A549 (cell line): ENCODE data around the gene MYO18A. TPM values are rescaled to one million over a fixed set of nuclear protein-coding genes. Genes with fewer than 3 reads are reported as not detected.

Experiments
- ATAC-seq, 2 experiments: fragments of 200-7000 bp in 1 of 2; fragments of >200 bp in 1 of 2; cut with Nextera tagmentation in 1 of 2; cut with Tn5 transposase in 1 of 2; 3 replicates each; pipeline versions ENCODE4 v1.8.0 to v1.9.1; 2018 to 2020; ENCODE audit warnings: mild to moderate bottlenecking in 1 of 2, moderate library complexity in 1 of 2
- CTCF ChIA-PET: fragments of 300-600 bp; sonication (Branson Sonifier 250); formaldehyde crosslinking; extraction: SDS; loops from one replicate; lab custom pipeline; 2021; ENCODE audit warnings: antibody characterized with exemption, inconsistent platforms; lab: Yijun Ruan, JAX
- POLR2A ChIA-PET: fragments of 350-600 bp; formaldehyde crosslinking; extraction: SDS; loops from one replicate; lab custom pipeline; 2021; ENCODE audit warnings: antibody characterized with exemption, inconsistent platforms; lab: Yijun Ruan, JAX
- DNase-seq, 2 experiments: peaks; one replicate each; pipeline versions ENCODE4 v3.0.0 to v3.0.0-alpha.2; 2011 to 2016; ENCODE audit warnings: low read depth in 1 of 2, low spot score in 1 of 2
- FAIRE-seq: peaks from 2 replicates; lab custom pipeline; 2011; peaks lifted over from hg19 to GRCh38; lab: Jason Lieb, UNC
- H3K27ac ChIP-seq, 2 experiments: fragments of >200 bp; sonication (Bioruptor Twin); formaldehyde crosslinking; 3 replicates each; pipeline ENCODE4 v1.5.1; 2016 to 2017
- H3K4me1 ChIP-seq: fragments of >200 bp; sonication (Bioruptor Twin); formaldehyde crosslinking; 3 replicates; pipeline ENCODE4 v1.6.1; 2016
- H3K4me2 ChIP-seq: fragments of >200 bp; sonication (Bioruptor Twin); formaldehyde crosslinking; 3 replicates; pipeline ENCODE4 v1.6.1; 2016
- H3K4me3 ChIP-seq: fragments of >200 bp; sonication (Bioruptor Twin); formaldehyde crosslinking; 3 replicates; pipeline ENCODE4 v1.5.1; 2016
- H3K9me3 ChIP-seq: fragments of >200 bp; sonication (Bioruptor Twin); formaldehyde crosslinking; 3 replicates; pipeline ENCODE4 v1.6.1; 2016
- BCL3 ChIP-seq: fragments of >200 bp; sonication (Bioruptor Twin); formaldehyde crosslinking; IDR thresholded peaks from 3 replicates; pipeline ENCODE4 v1.6.1; 2016
- BHLHE40 ChIP-seq: IDR thresholded peaks from 2 replicates; pipeline ENCODE4 v1.6.1; 2012; ENCODE audit warnings: low read depth, low read length, inconsistent platforms
- CBX8 ChIP-seq: fragments of 200-600 bp; sonication (generic); IDR thresholded peaks from 2 replicates; pipeline ENCODE4 v1.6.1; 2016
- CEBPB ChIP-seq, 2 experiments: fragments of >200 bp in 1 of 2; sonication (Bioruptor Twin) in 1 of 2; formaldehyde crosslinking in 1 of 2; IDR thresholded peaks; 2 replicates each; pipeline ENCODE4 v1.6.1; 2012 to 2016
- CHD2 ChIP-seq: fragments of 150-350 bp; IDR thresholded peaks from 2 replicates; pipeline ENCODE4 v1.6.1; 2014; ENCODE audit warnings: low read length; ENCODE audit not compliant: partially characterized antibody
- CHD4 ChIP-seq: fragments of 200-600 bp; sonication (generic); IDR thresholded peaks from 2 replicates; pipeline ENCODE4 v1.6.1; 2016; ENCODE audit warnings: antibody characterized with exemption, mild to moderate bottlenecking, borderline replicate concordance
- CTCF ChIP-seq: fragments of >200 bp; sonication (Bioruptor Twin); formaldehyde crosslinking; IDR thresholded peaks from 3 replicates; pipeline ENCODE4 v1.5.1; 2016
- EHMT2 ChIP-seq: fragments of 200-600 bp; sonication (generic); IDR thresholded peaks from 2 replicates; pipeline ENCODE4 v1.6.1; 2016; ENCODE audit warnings: antibody characterized with exemption, low read depth, mild to moderate bottlenecking, moderate library complexity
- ELK1 ChIP-seq: fragments of 150-350 bp; IDR thresholded peaks from 2 replicates; pipeline ENCODE4 v1.6.1; 2014; ENCODE audit warnings: low read depth, mild to moderate bottlenecking, low read length
- FOSL2 ChIP-seq, 2 experiments: fragments of 450-650 bp in 1 of 2; fragments of >200 bp in 1 of 2; sonication (Bioruptor Twin) in 1 of 2; formaldehyde crosslinking; IDR thresholded peaks; 2 replicates each; pipeline versions ENCODE4 v1.5.0 to v1.6.1; 2016 to 2020; ENCODE audit warnings: mild to moderate bottlenecking in 1 of 2, moderate library complexity in 1 of 2
- FOXS1 ChIP-seq: fragments of 250-450 bp; sonication (Bioruptor Pico); IDR thresholded peaks from 2 replicates; pipeline ENCODE4 v1.5.0; 2020; ENCODE audit warnings: mild to moderate bottlenecking, moderate library complexity
- GATA3 ChIP-seq: IDR thresholded peaks from 2 replicates; pipeline ENCODE4 v1.6.1; 2012; ENCODE audit warnings: borderline replicate concordance
- HDAC2 ChIP-seq: fragments of 200-600 bp; sonication (generic); IDR thresholded peaks from 2 replicates; pipeline ENCODE4 v1.6.1; 2016
- HES2 ChIP-seq: fragments of >200 bp; sonication (Bioruptor Twin); formaldehyde crosslinking; IDR thresholded peaks from 2 replicates; pipeline ENCODE4 v1.6.1; 2016
- HEYL ChIP-seq: fragments of 250-450 bp; sonication (Bioruptor Pico); IDR thresholded peaks from 2 replicates; pipeline ENCODE4 v1.8.0; 2021; ENCODE audit warnings: mild to moderate bottlenecking, moderate library complexity
- HOXA7 ChIP-seq: fragments of 250-450 bp; sonication (Bioruptor Pico); IDR thresholded peaks from 2 replicates; pipeline ENCODE4 v1.5.0; 2020; ENCODE audit warnings: mild to moderate bottlenecking, moderate library complexity
- JUN ChIP-seq, 2 experiments: fragments of >200 bp; sonication (Bioruptor Twin); formaldehyde crosslinking; IDR thresholded peaks; 2 replicates in 1 of 2; 3 replicates in 1 of 2; pipeline ENCODE4 v1.6.1; 2016 to 2017
- MAFK ChIP-seq: fragments of 450-650 bp; IDR thresholded peaks from 2 replicates; pipeline ENCODE4 v1.6.1; 2014; ENCODE audit not compliant: partially characterized antibody
- NPAS2 ChIP-seq: fragments of 250-450 bp; sonication (Bioruptor Pico); IDR thresholded peaks from 2 replicates; pipeline ENCODE4 v1.8.0; 2022; ENCODE audit warnings: mild to moderate bottlenecking, moderate library complexity, borderline replicate concordance
- POLR2AphosphoS2 ChIP-seq: conservative IDR thresholded peaks from 2 replicates; pipeline ENCODE4 v1.6.1; 2012; ENCODE audit warnings: low read length, improper control_type of control experiment, inconsistent platforms
- RARB ChIP-seq: fragments of 250-450 bp; sonication (Bioruptor Pico); IDR thresholded peaks from 2 replicates; pipeline ENCODE4 v1.8.0; 2021; ENCODE audit warnings: mild to moderate bottlenecking, moderate library complexity
- SMC3 ChIP-seq: fragments of >200 bp; sonication (Bioruptor Twin); formaldehyde crosslinking; IDR thresholded peaks from 3 replicates; pipeline ENCODE4 v1.6.1; 2018; ENCODE audit warnings: inconsistent platforms
- SREBF2 ChIP-seq: fragments of 450-650 bp; IDR thresholded peaks from 2 replicates; pipeline ENCODE4 v1.6.1; 2014; ENCODE audit warnings: mild to moderate bottlenecking, moderate library complexity
- TP53 ChIP-seq: fragments of 250-450 bp; sonication (Bioruptor Pico); IDR thresholded peaks from 2 replicates; pipeline ENCODE4 v1.5.0; 2021; ENCODE audit warnings: mild to moderate bottlenecking, moderate library complexity
- ZC3H11A ChIP-seq: fragments of 450-650 bp; IDR thresholded peaks from 2 replicates; pipeline ENCODE4 v1.6.1; 2014; ENCODE audit warnings: antibody characterized with exemption, mild to moderate bottlenecking
- ZNF302 ChIP-seq: fragments of 250-450 bp; sonication (Bioruptor Pico); IDR thresholded peaks from 2 replicates; pipeline ENCODE4 v1.9.0; 2021; ENCODE audit warnings: inconsistent platforms, mild to moderate bottlenecking, moderate library complexity
- WGBS: methylation state at CpG from one replicate; pipeline ENCODE4 v1.1.6; 2017; ENCODE audit errors: missing lambda C conversion rate; 5-methylcytosine and 5-hydroxymethylcytosine counted together
- polyA plus RNA-seq, 4 experiments: library from polyadenylated mRNA; depleted of rRNA in 3 of 4; stranded (reverse); fragments of >200 nt; fragmentation: RNase III in 1 of 4; extraction: RNeasy Plus Mini Kit Qiagen cat#74134 plus additional on column Dnase treatment in 1 of 4; gene quantifications; 2 replicates in 3 of 4; 3 replicates in 1 of 4; pipeline ENCODE4 v1.2.3, GENCODE V29; 2011 to 2017
- TF ChIP-seq, protein P1 (sequence below): IDR thresholded peaks from 2 replicates; pipeline ENCODE4 v1.6.1; 2012
- TF ChIP-seq, protein P2 (sequence below): fragments of 250-450 bp; sonication (Bioruptor Pico); IDR thresholded peaks from 2 replicates; pipeline ENCODE4 v1.5.0; 2020; ENCODE audit warnings: low read depth, mild to moderate bottlenecking, moderate library complexity

The MYO18A gene
- polyA plus RNA-seq, 2 of the 4 experiments (the other 2 are of a cell fraction): 12.3 to 28.4 TPM

GRCh38 chr17:29071303-29071702 is 108.9 kb downstream of the MYO18A start:
- ATAC-seq (no peak), DNase-seq (no peak), FAIRE-seq (no peak)
- 89% methylated on average over 1 of the region's 1 CpG for WGBS
- Histone ChIP-seq H3K9me3 (no peaks in the 10 kb centered on the region), H3K27ac (no peak overlapping the region), H3K4me3 (no peak overlapping the region), H3K4me1 (no peaks in the 10 kb centered on the region), H3K4me2 (no peak overlapping the region)
- TF ChIP-seq EHMT2 (no peak), FOSL2 (IDR thresholded peaks at IDR 0.05) (no peak), FOSL2 (CRISPR knock-in tag; IDR thresholded peaks at IDR 0.05) (no peak), NPAS2 (CRISPR knock-in tag) (no peak), JUN (IDR thresholded peaks at IDR 0.05) (no peak), HOXA7 (no peak), RARB (CRISPR knock-in tag) (no peak), ZNF302 (no peak), MAFK (no peak), ZC3H11A (no peak), POLR2AphosphoS2 (no peak), BHLHE40 (no peak), SREBF2 (no peak), FOXS1 (no peak), HDAC2 (no peak), CEBPB (IDR thresholded peaks at IDR 0.05) (no peak), HES2 (no peak)
- TF ChIP-seq, protein P1, sequence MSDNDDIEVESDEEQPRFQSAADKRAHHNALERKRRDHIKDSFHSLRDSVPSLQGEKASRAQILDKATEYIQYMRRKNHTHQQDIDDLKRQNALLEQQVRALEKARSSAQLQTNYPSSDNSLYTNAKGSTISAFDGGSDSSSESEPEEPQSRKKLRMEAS: no peak
- ChIA-PET CTCF (interaction anchor here (0.7 to 2.0 kb wide), 5 partner anchors 8 to 98 kb away, joined by 3 to 6 read pairs (median 4); no protein-coding TSS in a partner anchor), POLR2A (interaction anchor here (0.6 kb wide), 1 partner anchor 88 kb away, joined by 4 read pairs; no protein-coding TSS in a partner anchor)

DNA sequence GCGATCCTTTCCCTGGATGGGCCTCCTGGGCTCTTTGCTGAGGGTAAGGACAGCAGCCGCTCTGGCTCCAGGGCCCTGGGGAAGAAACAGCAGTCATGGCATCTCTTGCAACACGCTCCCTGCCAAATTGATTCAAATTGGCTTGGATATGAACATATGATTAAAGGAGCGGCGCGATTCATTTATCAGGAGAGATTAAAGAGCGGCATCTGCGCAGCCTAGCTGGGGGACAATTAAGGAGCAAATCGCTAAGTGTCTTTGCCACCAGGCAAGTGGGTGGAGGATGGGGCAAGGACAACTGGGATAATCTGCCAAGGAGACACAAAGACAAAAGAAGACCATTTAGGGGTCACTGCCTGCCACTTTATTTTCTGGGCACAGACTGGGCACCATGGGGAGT is 109.4 kb downstream of the MYO18A start:
- Histone ChIP-seq H3K9me3 (no peaks in the 10 kb centered on the region), H3K4me2 (no peak overlapping the region), H3K27ac (no peak overlapping the region), H3K4me3 (no peak overlapping the region), H3K4me1 (no peaks in the 10 kb centered on the region)
- CTCF ChIA-PET: interaction anchor here (0.7 to 2.0 kb wide), 5 partner anchors 11 to 105 kb away, joined by 3 to 6 read pairs (median 4); no protein-coding TSS in a partner anchor
- FAIRE-seq (no peak), DNase-seq (no peak), ATAC-seq (no peak)
- 86% methylated on average over 9 of the region's 9 CpGs for WGBS
- POLR2A ChIA-PET: no interaction called here
- TF ChIP-seq SMC3 (no peak), RARB (CRISPR knock-in tag) (no peak), TP53 (no peak), CHD2 (no peak), FOSL2 (IDR thresholded peaks at IDR 0.05) (no peak), FOSL2 (CRISPR knock-in tag; IDR thresholded peaks at IDR 0.05) (no peak), BCL3 (no peak), GATA3 (no peak), CHD4 (no peak), ZC3H11A (no peak), NPAS2 (CRISPR knock-in tag) (no peak), ELK1 (no peak), CTCF (no peak), CBX8 (no peak), HEYL (CRISPR knock-in tag) (no peak), EHMT2 (no peak)
- TF ChIP-seq, protein P2, sequence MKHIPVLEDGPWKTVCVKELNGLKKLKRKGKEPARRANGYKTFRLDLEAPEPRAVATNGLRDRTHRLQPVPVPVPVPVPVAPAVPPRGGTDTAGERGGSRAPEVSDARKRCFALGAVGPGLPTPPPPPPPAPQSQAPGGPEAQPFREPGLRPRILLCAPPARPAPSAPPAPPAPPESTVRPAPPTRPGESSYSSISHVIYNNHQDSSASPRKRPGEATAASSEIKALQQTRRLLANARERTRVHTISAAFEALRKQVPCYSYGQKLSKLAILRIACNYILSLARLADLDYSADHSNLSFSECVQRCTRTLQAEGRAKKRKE: no peak
